Stomach (tissue), 9 donors: ENCODE measurements around the gene FSTL5. TPM values are rescaled to one million over a fixed set of nuclear protein-coding genes. Genes with fewer than 3 reads are reported as not detected.

Source experiments
- DNase-seq, 2 donors: peaks; one replicate each; pipeline versions ENCODE4 v3.0.0 to v3.0.0-alpha.2; 2013 to 2019
- H3K27ac ChIP-seq, 5 donors: fragments of 200-600 bp in 4 of 5; sonication (generic) in 4 of 5; one replicate each; pipeline ENCODE4 v1.5.1; 2013 to 2019; ENCODE audit warnings: mild to moderate bottlenecking in 1 of 5, moderate library complexity in 1 of 5
- H3K27me3 ChIP-seq, 3 donors: fragments of 200-600 bp; sonication (generic); one replicate each; pipeline ENCODE4 v1.5.1; 2017 to 2019; ENCODE audit warnings: mixed run types in 1 of 3
- H3K36me3 ChIP-seq, 4 donors: fragments of 200-600 bp; sonication (generic); 1 replicate in 3 of 4; 2 replicates in 1 of 4; pipeline ENCODE4 v1.5.1; 2016 to 2019
- H3K4me1 ChIP-seq, 4 donors: fragments of 200-600 bp; sonication (generic); one replicate each; pipeline ENCODE4 v1.5.1; 2016 to 2019
- H3K4me3 ChIP-seq, 4 donors: fragments of 200-600 bp; sonication (generic) in 3 of 4; one replicate each; pipeline ENCODE4 v1.5.1; 2016 to 2019; ENCODE audit warnings: mild to moderate bottlenecking in 1 of 4
- H3K9me3 ChIP-seq, 4 donors: fragments of 200-600 bp; sonication (generic); one replicate each; pipeline ENCODE4 v1.5.1; 2016 to 2019
- EP300 ChIP-seq: sonication (generic); formaldehyde crosslinking; IDR thresholded peaks from one replicate; pipeline ENCODE4 v1.6.1; 2017; ENCODE audit warnings: antibody characterized with exemption
- POLR2A ChIP-seq, 4 donors: fragments of 450-650 bp; IDR thresholded peaks; one replicate each; pipeline ENCODE4 v1.6.1; 2016; ENCODE audit warnings: antibody characterized with exemption in 4 of 4, control low read depth in 2 of 4, mild to moderate bottlenecking in 1 of 4, moderate library complexity in 1 of 4
- POLR2AphosphoS5 ChIP-seq, 3 donors: sonication (generic); formaldehyde crosslinking; IDR thresholded peaks; one replicate each; pipeline ENCODE4 v1.6.1; 2016; ENCODE audit warnings: antibody characterized with exemption in 3 of 3
- WGBS, 5 donors: extraction: QIAGEN DNeasy Blood & Tissue Kit in 3 of 5; methylation state at CpG; one replicate each; pipeline versions ENCODE4 v1.1.5 to v1.1.7; 2013 to 2018; 5-methylcytosine and 5-hydroxymethylcytosine counted together
- intact Hi-C: fragments of 100-400 bp; cut with DNase I; formaldehyde crosslinking; loops from one replicate; pipeline ENCODE4 v1.15.1; 2023; ENCODE audit warnings: low total_unique reads
- polyA plus RNA-seq, 3 donors: library from polyadenylated mRNA; stranded (reverse); fragments of 200-250 nt; gene quantifications; one replicate each; pipeline ENCODE4 v1.2.3, GENCODE V29; 2013
- total RNA-seq, 5 donors: library from RNA; depleted of rRNA; stranded (reverse); fragments of >200 nt; gene quantifications; one replicate each; pipeline versions ENCODE4 v1.1.0 to v1.2.3, GENCODE V29; 2014 to 2016
- TF ChIP-seq, protein P1 (sequence below), 7 experiments: fragments of 450-650 bp in 4 of 7; fragments of 200-600 bp in 3 of 7; sonication (generic) in 3 of 7; IDR thresholded peaks; one replicate each; pipeline ENCODE4 v1.5.1; 2016 to 2019; ENCODE audit warnings: antibody characterized with exemption in 7 of 7, control low read depth in 2 of 7, mild to moderate bottlenecking in 1 of 7
- donor health status: healthy with polysubstance abuse.
- donor health status: Bipolar disorder and iron deficiency.
- donor health status: healthy.

The FSTL5 gene
- total and polyA plus RNA-seq, 8 donors: 4.6 TPM; not detected in 7

DNA sequence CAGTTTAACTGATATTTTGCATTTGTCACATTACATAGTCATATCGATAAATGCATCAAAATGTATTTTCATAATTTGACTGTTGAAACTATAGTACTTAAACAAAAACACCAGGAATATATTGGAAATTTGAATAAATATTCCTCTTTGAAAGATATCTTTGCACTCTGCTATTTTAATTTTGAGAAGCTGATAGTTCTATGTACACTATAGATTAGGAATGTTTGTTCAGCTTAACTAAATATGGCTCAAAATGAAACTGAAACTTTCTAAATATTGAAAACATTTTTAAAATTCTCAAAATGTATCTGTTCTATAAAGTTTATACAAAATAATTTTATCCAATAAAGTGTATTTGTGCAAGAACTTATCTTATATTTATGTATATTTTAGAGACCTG, 510.1 kb downstream of the FSTL5 start:
- Histone ChIP-seq H3K4me3 (no peak overlapping the region), H3K4me1 (peaks cover 0 to 9% (median 0%) of the 10 kb centered on the region in 4 donors), H3K9me3 (no peaks in the 10 kb centered on the region), H3K27me3 (no peaks in the 10 kb centered on the region), H3K36me3 (no peaks in the 10 kb centered on the region), H3K27ac (no peak overlapping the region)
- no peak for TF ChIP-seq EP300
- TF ChIP-seq POLR2A (IDR thresholded peaks at IDR 0.05): no peak
- TF ChIP-seq, protein P1, sequence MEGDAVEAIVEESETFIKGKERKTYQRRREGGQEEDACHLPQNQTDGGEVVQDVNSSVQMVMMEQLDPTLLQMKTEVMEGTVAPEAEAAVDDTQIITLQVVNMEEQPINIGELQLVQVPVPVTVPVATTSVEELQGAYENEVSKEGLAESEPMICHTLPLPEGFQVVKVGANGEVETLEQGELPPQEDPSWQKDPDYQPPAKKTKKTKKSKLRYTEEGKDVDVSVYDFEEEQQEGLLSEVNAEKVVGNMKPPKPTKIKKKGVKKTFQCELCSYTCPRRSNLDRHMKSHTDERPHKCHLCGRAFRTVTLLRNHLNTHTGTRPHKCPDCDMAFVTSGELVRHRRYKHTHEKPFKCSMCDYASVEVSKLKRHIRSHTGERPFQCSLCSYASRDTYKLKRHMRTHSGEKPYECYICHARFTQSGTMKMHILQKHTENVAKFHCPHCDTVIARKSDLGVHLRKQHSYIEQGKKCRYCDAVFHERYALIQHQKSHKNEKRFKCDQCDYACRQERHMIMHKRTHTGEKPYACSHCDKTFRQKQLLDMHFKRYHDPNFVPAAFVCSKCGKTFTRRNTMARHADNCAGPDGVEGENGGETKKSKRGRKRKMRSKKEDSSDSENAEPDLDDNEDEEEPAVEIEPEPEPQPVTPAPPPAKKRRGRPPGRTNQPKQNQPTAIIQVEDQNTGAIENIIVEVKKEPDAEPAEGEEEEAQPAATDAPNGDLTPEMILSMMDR (IDR thresholded peaks at IDR 0.05): no peak
- no peak for TF ChIP-seq POLR2AphosphoS5 (IDR thresholded peaks at IDR 0.05)
- intact Hi-C loops: no loop called here
- no peak for DNase-seq
- 41 to 76% (median 46%) methylated on average over 1 of the region's 1 CpG for whole genome bisulfite sequencing, 5 donors

DNA sequence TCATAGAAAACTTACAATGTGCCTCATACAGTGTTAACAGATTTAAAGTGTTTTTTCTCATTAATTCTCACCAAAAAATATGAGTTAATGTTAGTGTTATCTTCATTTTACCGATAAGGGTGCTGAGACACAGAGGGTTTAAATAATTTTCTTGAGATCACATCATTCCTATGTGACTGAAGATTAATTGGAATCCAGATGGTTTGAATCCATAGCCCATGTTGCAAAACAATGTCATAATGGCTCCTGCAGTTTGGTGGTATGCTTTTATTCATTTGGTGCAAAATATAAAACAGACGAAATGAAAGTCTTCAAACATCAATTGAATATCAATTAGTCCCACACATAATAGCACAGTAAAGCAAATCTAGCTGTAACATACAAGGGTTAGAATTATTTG, 512.2 kb downstream of the FSTL5 start:
- Histone ChIP-seq H3K4me1 (peaks cover 0 to 9% (median 0%) of the 10 kb centered on the region in 4 donors), H3K4me3 (no peak overlapping the region), H3K27ac (no peak overlapping the region), H3K9me3 (peaks cover 0 to 8% (median 0%) of the 10 kb centered on the region in 4 donors), H3K27me3 (no peaks in the 10 kb centered on the region), H3K36me3 (no peaks in the 10 kb centered on the region)
- no peak for DNase-seq
- intact Hi-C loops: no loop called here
- no peak for TF ChIP-seq EP300
- TF ChIP-seq POLR2A (IDR thresholded peaks at IDR 0.05): no peak
- no peak for TF ChIP-seq POLR2AphosphoS5 (IDR thresholded peaks at IDR 0.05)
- TF ChIP-seq, protein P1 (IDR thresholded peaks at IDR 0.05): no peak
- 77 to 88% (median 82%) methylated on average over 2 of the region's 2 CpGs for WGBS, 5 donors

DNA sequence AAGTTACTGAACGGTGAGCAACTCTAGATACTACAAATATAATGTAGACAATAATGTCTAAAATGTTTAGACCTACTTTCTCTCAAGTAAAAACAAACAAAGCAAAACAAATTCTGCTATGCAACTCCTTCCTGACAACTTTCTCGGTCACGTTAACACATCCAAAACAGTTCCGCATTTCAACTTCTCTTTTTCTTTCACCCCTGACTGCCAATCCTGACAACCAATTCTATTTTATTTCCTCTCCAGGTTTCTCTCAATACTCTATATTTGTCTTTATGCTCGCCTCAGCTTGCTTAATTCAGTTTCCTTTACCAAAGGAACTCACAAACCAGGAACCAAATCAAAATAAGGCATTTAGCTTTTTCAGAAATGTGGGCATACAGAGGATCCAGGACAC, 513.0 kb downstream of the FSTL5 start:
- peaks cover 0 to 9% (median 0%) of the 10 kb centered on the region in 4 donors for H3K4me1 ChIP-seq
- peaks cover 0 to 8% (median 0%) of the 10 kb centered on the region in 4 donors for H3K9me3 ChIP-seq
- TF ChIP-seq, protein P1 (IDR thresholded peaks at IDR 0.05): no peak
- no peak for TF ChIP-seq EP300
- no peak for TF ChIP-seq POLR2A (IDR thresholded peaks at IDR 0.05)
- TF ChIP-seq POLR2AphosphoS5 (IDR thresholded peaks at IDR 0.05): no peak
- peak in 1 of 2 donors; percentile 9 for DNase-seq
- no peaks in the 10 kb centered on the region for H3K27me3 ChIP-seq
- intact Hi-C loops: no loop called here
- 59 to 85% (median 70%) methylated on average over 5 of the region's 5 CpGs for WGBS, 5 donors
- no peak overlapping the region for H3K4me3 ChIP-seq
- H3K36me3 ChIP-seq: no peaks in the 10 kb centered on the region
- no peak overlapping the region for H3K27ac ChIP-seq

DNA sequence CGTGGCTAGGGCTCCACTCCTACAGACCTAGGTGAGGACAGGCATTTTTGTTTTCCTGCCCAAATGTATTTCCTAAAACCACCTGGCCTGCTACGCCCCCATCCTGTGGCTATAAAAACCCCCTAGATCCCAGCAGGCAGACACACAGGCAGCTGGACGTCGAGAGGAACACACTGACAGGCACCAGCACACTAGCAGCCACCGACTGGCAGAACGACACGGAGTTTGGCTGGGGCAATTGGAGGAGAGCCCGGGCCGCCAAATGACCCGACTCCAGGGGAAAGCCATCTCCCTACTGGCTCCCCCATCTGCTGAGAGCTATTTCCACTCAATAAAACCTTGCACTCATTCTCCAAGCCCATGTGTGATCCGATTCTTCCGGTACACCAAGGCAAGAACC, 516.0 kb downstream of the FSTL5 start:
- H3K27me3 ChIP-seq: no peaks in the 10 kb centered on the region
- intact Hi-C loops: no loop called here
- no peak for TF ChIP-seq EP300
- no peak for TF ChIP-seq POLR2A (IDR thresholded peaks at IDR 0.05)
- TF ChIP-seq, protein P1 (IDR thresholded peaks at IDR 0.05): no peak
- no peak for TF ChIP-seq POLR2AphosphoS5 (IDR thresholded peaks at IDR 0.05)
- peaks cover 0 to 8% (median 0%) of the 10 kb centered on the region in 4 donors for H3K9me3 ChIP-seq
- H3K4me1 ChIP-seq: no peaks in the 10 kb centered on the region
- H3K4me3 ChIP-seq: no peak overlapping the region
- H3K27ac ChIP-seq: no peak overlapping the region
- no peaks in the 10 kb centered on the region for H3K36me3 ChIP-seq
- no peak for DNase-seq
- 90 to 97% (median 93%) methylated on average over 12 of the region's 12 CpGs for WGBS, 5 donors
